SK-N-SH treated with all-trans-retinoic acid at 6 μM for 48 hours (cell line): ENCODE results near the gene KDR.

Source experiments
- ATAC-seq: fragments of 200-7000 bp; cut with Tn5 transposase; 3 replicates; pipeline ENCODE4 v1.9.1; 2020; ENCODE audit warnings: mild to moderate bottlenecking, moderate library complexity
- ARNTL ChIP-seq: fragments of 450-650 bp; formaldehyde crosslinking; IDR thresholded peaks from 2 replicates; pipeline ENCODE4 v1.5.0; 2020; ENCODE audit warnings: low read depth, mild to moderate bottlenecking, moderate library complexity, borderline replicate concordance
- BACH2 ChIP-seq: fragments of 250-450 bp; sonication (Bioruptor Pico); IDR thresholded peaks from 2 replicates; pipeline ENCODE4 v1.9.0; 2021; ENCODE audit warnings: mild to moderate bottlenecking, borderline replicate concordance
- ESRRG ChIP-seq: fragments of 250-450 bp; sonication (Bioruptor Pico); IDR thresholded peaks from 2 replicates; pipeline ENCODE4 v1.6.1; 2021; ENCODE audit warnings: mild to moderate bottlenecking
- ISL1 ChIP-seq: fragments of 250-450 bp; sonication (Bioruptor Pico); IDR thresholded peaks from 2 replicates; pipeline ENCODE4 v2.1.2; 2022; ENCODE audit warnings: mild to moderate bottlenecking, moderate library complexity
- OSR1 ChIP-seq: fragments of 250-450 bp; sonication (Bioruptor Pico); IDR thresholded peaks from 2 replicates; pipeline ENCODE4 v1.8.0; 2022; ENCODE audit warnings: moderate library complexity, mild to moderate bottlenecking, inconsistent platforms
- PPARA ChIP-seq: fragments of 250-450 bp; sonication (Bioruptor Pico); IDR thresholded peaks from 2 replicates; pipeline ENCODE4 v1.5.0; 2020; ENCODE audit warnings: mild to moderate bottlenecking, borderline replicate concordance
- RARB ChIP-seq: fragments of 250-450 bp; sonication (Bioruptor Pico); IDR thresholded peaks from 2 replicates; pipeline ENCODE4 v1.8.0; 2021; ENCODE audit warnings: mild to moderate bottlenecking, moderate library complexity
- SNAI2 ChIP-seq: fragments of 250-450 bp; sonication (Bioruptor Pico); IDR thresholded peaks from 2 replicates; pipeline ENCODE4 v1.5.0; 2020; ENCODE audit warnings: mild to moderate bottlenecking, moderate library complexity
- TCF4 ChIP-seq: fragments of 250-450 bp; sonication (Bioruptor Pico); IDR thresholded peaks from 2 replicates; pipeline ENCODE4 v1.8.0; 2021; ENCODE audit warnings: mild to moderate bottlenecking, moderate library complexity, borderline replicate concordance
- TOX ChIP-seq: fragments of 250-450 bp; sonication (Bioruptor Pico); IDR thresholded peaks from 2 replicates; pipeline ENCODE4 v1.8.0; 2021; ENCODE audit warnings: mild to moderate bottlenecking, moderate library complexity, borderline replicate concordance
- ZFP3 ChIP-seq: fragments of 250-450 bp; sonication (Bioruptor Pico); IDR thresholded peaks from 2 replicates; pipeline ENCODE4 v1.5.0; 2020; ENCODE audit warnings: mild to moderate bottlenecking, moderate library complexity
- ZFP30 ChIP-seq: fragments of 450-650 bp; formaldehyde crosslinking; IDR thresholded peaks from 2 replicates; pipeline ENCODE4 v1.5.0; 2022; ENCODE audit warnings: mild to moderate bottlenecking, moderate library complexity
- ZNF565 ChIP-seq: fragments of 450-650 bp; formaldehyde crosslinking; conservative IDR thresholded peaks from 2 replicates; pipeline ENCODE4 v1.5.0; 2020; ENCODE audit warnings: low read depth, mild to moderate bottlenecking, moderate library complexity
- ZNF70 ChIP-seq: fragments of 450-650 bp; formaldehyde crosslinking; IDR thresholded peaks from 2 replicates; pipeline ENCODE4 v1.5.0; 2020; ENCODE audit warnings: mild to moderate bottlenecking, moderate library complexity
- TF ChIP-seq, protein P1 (sequence below): fragments of 250-450 bp; sonication (Bioruptor Pico); IDR thresholded peaks from 2 replicates; pipeline ENCODE4 v1.5.1; 2021; ENCODE audit warnings: mild to moderate bottlenecking, moderate library complexity
- TF ChIP-seq, protein P2 (sequence below): fragments of 250-450 bp; sonication (Bioruptor Pico); IDR thresholded peaks from 2 replicates; pipeline ENCODE4 v1.8.0; 2021; ENCODE audit warnings: low read depth, mild to moderate bottlenecking, moderate library complexity, borderline replicate concordance
- TF ChIP-seq, protein P3 (sequence below): fragments of 250-450 bp; sonication (Bioruptor Pico); IDR thresholded peaks from 2 replicates; pipeline ENCODE4 v1.5.1; 2020; ENCODE audit warnings: low read depth, mild to moderate bottlenecking, moderate library complexity
- TF ChIP-seq, protein P4 (sequence below): fragments of 250-450 bp; sonication (Bioruptor Pico); IDR thresholded peaks from 2 replicates; pipeline ENCODE4 v1.5.0; 2020; ENCODE audit warnings: mild to moderate bottlenecking, moderate library complexity

Gene KDR

DNA sequence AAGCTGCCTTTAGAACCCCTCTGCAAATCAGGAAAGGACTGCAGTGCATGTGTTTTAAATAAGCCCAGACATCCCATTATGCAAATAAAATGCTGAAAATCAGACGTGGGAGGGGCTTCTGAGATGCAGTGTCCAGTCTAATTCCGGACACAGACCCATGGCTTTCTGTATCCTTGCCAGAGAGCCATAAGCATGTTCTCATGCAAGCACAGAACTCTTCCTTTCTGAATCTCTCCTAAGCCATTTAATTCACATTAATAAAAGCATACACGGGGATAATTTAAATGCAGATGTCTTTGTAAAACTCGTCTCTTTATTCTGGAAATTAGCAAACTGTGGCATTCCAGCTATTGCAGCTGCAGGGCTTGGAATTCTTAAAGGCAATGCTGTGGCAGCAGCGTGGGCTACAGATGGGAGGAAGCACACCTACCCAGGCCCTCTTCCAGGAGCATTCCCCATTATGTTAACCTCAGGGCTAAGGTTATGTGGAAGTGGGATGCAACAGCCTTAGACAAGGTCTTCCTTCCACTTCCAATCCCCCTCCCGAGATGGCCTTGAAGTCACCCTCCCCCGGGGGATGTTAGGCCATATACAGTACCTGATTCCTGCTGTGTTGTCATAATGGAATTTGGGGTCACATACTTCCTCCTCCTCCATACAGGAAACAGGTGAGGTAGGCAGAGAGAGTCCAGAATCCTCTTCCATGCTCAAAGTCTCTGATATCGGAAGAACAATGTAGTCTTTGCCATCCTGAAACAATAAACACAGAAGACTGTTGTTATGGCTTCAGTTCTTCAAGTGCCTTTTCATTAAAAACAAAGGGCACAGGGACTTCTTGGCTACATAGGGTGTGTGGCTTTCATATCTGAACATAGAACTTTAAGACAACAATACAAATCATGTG lies 38.1 kb downstream of the KDR start:
- peak; percentile 44; the same call in 2 of the 3 replicates for ATAC-seq
- TF ChIP-seq SNAI2 (CRISPR knock-in tag) (no peak), ZFP3 (CRISPR knock-in tag) (no peak), ARNTL (no peak), PPARA (CRISPR knock-in tag) (no peak), BACH2 (CRISPR knock-in tag) (no peak), OSR1 (no peak), ZNF565 (no peak), ESRRG (CRISPR knock-in tag) (no peak)
- TF ChIP-seq, protein P1, sequence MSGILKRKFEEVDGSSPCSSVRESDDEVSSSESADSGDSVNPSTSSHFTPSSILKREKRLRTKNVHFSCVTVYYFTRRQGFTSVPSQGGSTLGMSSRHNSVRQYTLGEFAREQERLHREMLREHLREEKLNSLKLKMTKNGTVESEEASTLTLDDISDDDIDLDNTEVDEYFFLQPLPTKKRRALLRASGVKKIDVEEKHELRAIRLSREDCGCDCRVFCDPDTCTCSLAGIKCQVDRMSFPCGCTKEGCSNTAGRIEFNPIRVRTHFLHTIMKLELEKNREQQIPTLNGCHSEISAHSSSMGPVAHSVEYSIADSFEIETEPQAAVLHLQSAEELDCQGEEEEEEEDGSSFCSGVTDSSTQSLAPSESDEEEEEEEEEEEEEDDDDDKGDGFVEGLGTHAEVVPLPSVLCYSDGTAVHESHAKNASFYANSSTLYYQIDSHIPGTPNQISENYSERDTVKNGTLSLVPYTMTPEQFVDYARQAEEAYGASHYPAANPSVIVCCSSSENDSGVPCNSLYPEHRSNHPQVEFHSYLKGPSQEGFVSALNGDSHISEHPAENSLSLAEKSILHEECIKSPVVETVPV (CRISPR knock-in tag): no peak
- TF ChIP-seq, protein P2, sequence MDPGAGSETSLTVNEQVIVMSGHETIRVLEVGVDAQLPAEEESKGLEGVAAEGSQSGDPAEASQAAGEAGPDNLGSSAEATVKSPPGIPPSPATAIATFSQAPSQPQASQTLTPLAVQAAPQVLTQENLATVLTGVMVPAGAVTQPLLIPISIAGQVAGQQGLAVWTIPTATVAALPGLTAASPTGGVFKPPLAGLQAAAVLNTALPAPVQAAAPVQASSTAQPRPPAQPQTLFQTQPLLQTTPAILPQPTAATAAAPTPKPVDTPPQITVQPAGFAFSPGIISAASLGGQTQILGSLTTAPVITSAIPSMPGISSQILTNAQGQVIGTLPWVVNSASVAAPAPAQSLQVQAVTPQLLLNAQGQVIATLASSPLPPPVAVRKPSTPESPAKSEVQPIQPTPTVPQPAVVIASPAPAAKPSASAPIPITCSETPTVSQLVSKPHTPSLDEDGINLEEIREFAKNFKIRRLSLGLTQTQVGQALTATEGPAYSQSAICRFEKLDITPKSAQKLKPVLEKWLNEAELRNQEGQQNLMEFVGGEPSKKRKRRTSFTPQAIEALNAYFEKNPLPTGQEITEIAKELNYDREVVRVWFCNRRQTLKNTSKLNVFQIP (CRISPR knock-in tag): no peak
- TF ChIP-seq, all 23 proteins: peak for 0

DNA sequence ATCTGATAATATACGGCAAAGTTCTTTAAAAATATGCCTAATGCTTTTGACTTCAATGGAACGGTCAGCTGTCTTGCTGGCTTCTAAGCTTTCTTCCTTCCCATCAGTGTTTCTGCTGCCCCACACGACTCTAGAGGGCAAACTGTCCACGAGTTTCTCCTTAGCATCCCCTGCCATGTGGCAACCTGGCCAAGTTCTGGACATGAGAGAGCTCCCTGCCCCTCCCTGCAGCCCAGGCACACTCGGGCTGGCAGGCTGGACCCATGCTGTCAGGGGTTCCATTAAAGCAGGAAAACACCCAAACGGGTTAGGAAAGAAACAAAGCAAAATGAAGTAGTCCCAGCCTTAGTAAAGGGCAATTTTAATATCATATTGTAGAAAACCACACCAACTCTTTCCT lies 38.8 kb downstream of the KDR start:
- no peak for TF ChIP-seq TCF4 (CRISPR knock-in tag)
- TF ChIP-seq ZNF70 (CRISPR knock-in tag): no peak
- TF ChIP-seq, protein P3, sequence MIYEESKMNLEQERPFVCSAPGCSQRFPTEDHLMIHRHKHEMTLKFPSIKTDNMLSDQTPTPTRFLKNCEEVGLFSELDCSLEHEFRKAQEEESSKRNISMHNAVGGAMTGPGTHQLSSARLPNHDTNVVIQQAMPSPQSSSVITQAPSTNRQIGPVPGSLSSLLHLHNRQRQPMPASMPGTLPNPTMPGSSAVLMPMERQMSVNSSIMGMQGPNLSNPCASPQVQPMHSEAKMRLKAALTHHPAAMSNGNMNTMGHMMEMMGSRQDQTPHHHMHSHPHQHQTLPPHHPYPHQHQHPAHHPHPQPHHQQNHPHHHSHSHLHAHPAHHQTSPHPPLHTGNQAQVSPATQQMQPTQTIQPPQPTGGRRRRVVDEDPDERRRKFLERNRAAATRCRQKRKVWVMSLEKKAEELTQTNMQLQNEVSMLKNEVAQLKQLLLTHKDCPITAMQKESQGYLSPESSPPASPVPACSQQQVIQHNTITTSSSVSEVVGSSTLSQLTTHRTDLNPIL (CRISPR knock-in tag): no peak
- TF ChIP-seq ESRRG (CRISPR knock-in tag): no peak
- no peak; the same call in 2 of the 3 replicates for ATAC-seq

DNA sequence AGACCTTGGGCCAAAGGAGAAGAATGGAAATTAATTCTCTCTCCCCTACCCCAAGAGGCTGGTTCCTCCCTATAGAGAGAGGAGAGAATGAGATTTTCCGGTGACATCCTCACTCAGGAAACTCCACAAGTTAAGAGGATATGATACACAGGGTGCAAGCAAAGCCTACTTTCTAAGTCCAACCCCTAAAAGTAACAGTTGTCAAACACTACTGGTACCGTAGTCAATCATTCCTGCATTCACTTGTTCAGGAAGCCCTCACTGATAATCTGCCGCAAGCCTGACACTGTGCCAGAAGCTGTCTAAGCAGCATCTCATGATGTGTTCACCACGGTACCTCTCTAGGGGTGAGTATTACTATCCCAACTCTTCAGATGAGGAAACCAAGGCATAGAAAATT lies 41.7 kb downstream of the KDR start:
- TF ChIP-seq ZNF565 (no peak), ZNF70 (CRISPR knock-in tag) (no peak), TCF4 (CRISPR knock-in tag) (no peak), ESRRG (CRISPR knock-in tag) (no peak), ARNTL (no peak), PPARA (CRISPR knock-in tag) (no peak), TOX (no peak), BACH2 (CRISPR knock-in tag) (no peak), SNAI2 (CRISPR knock-in tag) (no peak), ZFP30 (no peak)
- TF ChIP-seq, protein P3 (CRISPR knock-in tag): no peak
- ATAC-seq: no peak

DNA sequence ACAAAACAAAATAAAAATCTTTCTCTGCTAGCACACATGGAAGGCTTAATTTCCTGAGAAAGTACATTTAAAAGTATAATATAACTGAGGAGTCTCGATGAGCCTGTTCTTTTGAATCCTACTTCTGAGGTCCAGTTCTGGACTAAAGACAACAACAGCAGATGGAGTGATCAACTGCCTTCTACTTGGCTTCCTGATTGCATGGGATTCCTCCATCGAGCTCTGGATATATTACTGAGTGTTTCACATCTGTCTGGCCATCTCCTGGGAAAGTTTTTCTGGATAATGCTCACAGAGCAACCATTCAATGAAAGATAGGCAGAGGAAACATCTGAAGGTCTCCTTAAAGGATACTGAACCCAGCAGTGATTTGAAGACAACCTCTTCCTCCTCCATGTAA lies 42.6 kb downstream of the KDR start:
- no peak for ATAC-seq
- no peak for TF ChIP-seq TOX
- no peak for TF ChIP-seq ZNF565
- TF ChIP-seq ARNTL: no peak
- TF ChIP-seq, protein P2 (CRISPR knock-in tag): no peak
- no peak for TF ChIP-seq SNAI2 (CRISPR knock-in tag)
- TF ChIP-seq, protein P4, sequence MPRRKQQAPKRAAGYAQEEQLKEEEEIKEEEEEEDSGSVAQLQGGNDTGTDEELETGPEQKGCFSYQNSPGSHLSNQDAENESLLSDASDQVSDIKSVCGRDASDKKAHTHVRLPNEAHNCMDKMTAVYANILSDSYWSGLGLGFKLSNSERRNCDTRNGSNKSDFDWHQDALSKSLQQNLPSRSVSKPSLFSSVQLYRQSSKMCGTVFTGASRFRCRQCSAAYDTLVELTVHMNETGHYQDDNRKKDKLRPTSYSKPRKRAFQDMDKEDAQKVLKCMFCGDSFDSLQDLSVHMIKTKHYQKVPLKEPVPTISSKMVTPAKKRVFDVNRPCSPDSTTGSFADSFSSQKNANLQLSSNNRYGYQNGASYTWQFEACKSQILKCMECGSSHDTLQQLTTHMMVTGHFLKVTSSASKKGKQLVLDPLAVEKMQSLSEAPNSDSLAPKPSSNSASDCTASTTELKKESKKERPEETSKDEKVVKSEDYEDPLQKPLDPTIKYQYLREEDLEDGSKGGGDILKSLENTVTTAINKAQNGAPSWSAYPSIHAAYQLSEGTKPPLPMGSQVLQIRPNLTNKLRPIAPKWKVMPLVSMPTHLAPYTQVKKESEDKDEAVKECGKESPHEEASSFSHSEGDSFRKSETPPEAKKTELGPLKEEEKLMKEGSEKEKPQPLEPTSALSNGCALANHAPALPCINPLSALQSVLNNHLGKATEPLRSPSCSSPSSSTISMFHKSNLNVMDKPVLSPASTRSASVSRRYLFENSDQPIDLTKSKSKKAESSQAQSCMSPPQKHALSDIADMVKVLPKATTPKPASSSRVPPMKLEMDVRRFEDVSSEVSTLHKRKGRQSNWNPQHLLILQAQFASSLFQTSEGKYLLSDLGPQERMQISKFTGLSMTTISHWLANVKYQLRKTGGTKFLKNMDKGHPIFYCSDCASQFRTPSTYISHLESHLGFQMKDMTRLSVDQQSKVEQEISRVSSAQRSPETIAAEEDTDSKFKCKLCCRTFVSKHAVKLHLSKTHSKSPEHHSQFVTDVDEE (CRISPR knock-in tag): no peak
- TF ChIP-seq BACH2 (CRISPR knock-in tag): no peak
- TF ChIP-seq ZFP30: no peak
- no peak for TF ChIP-seq OSR1
- TF ChIP-seq RARB: no peak
- TF ChIP-seq PPARA (CRISPR knock-in tag): no peak
- TF ChIP-seq ISL1 (CRISPR knock-in tag): no peak
- TF ChIP-seq ZNF70 (CRISPR knock-in tag): no peak
- TF ChIP-seq, protein P1 (CRISPR knock-in tag): no peak
